GM12873 (cell line): ENCODE results near the gene RNU7-1.

Experiments used
- TF ChIP-seq, protein P1 (sequence below): IDR thresholded peaks from 2 replicates; pipeline ENCODE4 v1.5.1; 2012; ENCODE audit warnings: low read depth, mild to moderate bottlenecking, moderate library complexity, low read length, control low read depth; ENCODE audit not compliant: insufficient read depth; ENCODE audit errors: missing control alignments

RNU7-1 gene

GRCh38 chr12:6914947-6915788 is 28.4 kb upstream of the RNU7-1 start:
- TF ChIP-seq, protein P1, sequence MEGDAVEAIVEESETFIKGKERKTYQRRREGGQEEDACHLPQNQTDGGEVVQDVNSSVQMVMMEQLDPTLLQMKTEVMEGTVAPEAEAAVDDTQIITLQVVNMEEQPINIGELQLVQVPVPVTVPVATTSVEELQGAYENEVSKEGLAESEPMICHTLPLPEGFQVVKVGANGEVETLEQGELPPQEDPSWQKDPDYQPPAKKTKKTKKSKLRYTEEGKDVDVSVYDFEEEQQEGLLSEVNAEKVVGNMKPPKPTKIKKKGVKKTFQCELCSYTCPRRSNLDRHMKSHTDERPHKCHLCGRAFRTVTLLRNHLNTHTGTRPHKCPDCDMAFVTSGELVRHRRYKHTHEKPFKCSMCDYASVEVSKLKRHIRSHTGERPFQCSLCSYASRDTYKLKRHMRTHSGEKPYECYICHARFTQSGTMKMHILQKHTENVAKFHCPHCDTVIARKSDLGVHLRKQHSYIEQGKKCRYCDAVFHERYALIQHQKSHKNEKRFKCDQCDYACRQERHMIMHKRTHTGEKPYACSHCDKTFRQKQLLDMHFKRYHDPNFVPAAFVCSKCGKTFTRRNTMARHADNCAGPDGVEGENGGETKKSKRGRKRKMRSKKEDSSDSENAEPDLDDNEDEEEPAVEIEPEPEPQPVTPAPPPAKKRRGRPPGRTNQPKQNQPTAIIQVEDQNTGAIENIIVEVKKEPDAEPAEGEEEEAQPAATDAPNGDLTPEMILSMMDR, result no peak

GRCh38 chr12:6915789-6916285 is 27.8 kb upstream of the RNU7-1 start:
- TF ChIP-seq, protein P1, result no peak

- TF ChIP-seq, protein P1, result no peak
Observed at GRCh38 chr12:6916426-6917200, 27.0 kb upstream of the RNU7-1 start.

- TF ChIP-seq, protein P1, result no peak
Observed at GRCh38 chr12:6917491-6918231, 26.0 kb upstream of the RNU7-1 start.

DNA sequence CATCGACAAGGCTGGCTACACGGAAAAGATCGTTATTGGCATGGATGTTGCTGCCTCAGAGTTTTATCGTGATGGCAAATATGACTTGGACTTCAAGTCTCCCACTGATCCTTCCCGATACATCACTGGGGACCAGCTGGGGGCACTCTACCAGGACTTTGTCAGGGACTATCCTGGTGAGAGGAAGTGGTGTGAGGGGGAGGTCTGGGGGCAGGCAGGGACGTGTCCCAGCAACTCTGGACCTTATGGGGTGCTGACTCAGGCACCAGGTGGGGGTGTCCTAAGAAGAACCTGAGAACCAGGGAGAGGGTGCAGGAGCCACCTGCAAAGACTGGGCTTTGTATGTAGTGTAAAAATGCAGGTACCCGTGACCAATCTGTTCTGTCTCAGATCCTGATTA is 24.0 kb upstream of the RNU7-1 start:
- TF ChIP-seq, protein P1, result no peak

GRCh38 chr12:6921539-6921938 is 22.1 kb upstream of the RNU7-1 start:
- TF ChIP-seq, protein P1, result no peak
